Inflammatory macrophage (primary cell): ENCODE data around the gene CARMIL1.
A peak's percentile ranks its signal among the peaks of the same experiment; 100 is the strongest.

Source experiments
- DNase-seq, 2 donors: peaks; one replicate each; pipeline ENCODE4 v3.0.0-alpha.2; 2020 to 2022

Gene CARMIL1

DNA sequence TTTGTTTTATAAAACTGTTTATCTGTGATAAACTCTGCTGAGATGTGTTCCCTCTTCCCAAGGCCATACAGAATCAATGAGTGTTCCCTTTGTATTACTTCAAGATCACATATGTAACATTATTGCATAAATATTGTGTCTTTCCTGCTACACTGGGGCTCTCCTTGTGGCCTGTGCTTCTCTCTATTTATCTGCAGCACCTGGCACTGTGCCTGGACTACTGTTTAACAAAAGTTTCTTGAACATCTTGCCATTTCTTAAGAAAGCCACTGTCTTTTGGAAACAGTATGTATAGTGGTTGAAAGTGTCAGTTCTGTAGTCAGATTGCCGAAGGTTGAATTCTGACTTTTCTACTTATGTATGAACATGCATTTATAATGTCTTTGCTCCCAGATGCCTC is 203.8 kb downstream of the CARMIL1 start:
- DNase-seq: no peak

DNA sequence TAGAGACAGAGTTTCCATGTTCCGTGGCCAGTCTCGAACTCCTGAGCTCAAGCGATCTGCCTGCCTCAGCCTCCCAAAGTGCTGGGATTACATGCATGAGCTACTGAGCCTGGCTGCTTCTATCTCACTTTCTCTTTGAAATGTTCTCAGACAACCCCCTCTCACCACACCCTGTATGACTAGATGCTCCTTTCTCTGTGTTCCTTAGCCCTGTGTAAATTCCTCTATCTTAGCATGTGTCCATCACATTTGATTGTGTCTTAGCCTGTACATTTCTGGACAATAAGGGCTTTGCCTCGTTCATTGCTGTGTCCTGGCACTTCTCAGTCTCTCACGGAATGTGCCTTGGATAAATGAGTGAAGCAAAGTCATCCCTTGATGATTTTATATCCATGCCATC is 204.8 kb downstream of the CARMIL1 start:
- no peak for DNase-seq

GRCh38 chr6:25484900-25485299 is 205.7 kb downstream of the CARMIL1 start:
- no peak for DNase-seq

GRCh38 chr6:25485821-25486534 is 206.8 kb downstream of the CARMIL1 start:
- DNase-seq: no peak

GRCh38 chr6:25486550-25486949 is 207.4 kb downstream of the CARMIL1 start:
- DNase-seq: no peak

- DNase-seq: no peak
Observed at GRCh38 chr6:25487012-25487411, 207.8 kb downstream of the CARMIL1 start.

GRCh38 chr6:25488156-25488555 is 209.0 kb downstream of the CARMIL1 start:
- DNase-seq: no peak

GRCh38 chr6:25489399-25489798 is 210.2 kb downstream of the CARMIL1 start:
- no peak for DNase-seq

DNA sequence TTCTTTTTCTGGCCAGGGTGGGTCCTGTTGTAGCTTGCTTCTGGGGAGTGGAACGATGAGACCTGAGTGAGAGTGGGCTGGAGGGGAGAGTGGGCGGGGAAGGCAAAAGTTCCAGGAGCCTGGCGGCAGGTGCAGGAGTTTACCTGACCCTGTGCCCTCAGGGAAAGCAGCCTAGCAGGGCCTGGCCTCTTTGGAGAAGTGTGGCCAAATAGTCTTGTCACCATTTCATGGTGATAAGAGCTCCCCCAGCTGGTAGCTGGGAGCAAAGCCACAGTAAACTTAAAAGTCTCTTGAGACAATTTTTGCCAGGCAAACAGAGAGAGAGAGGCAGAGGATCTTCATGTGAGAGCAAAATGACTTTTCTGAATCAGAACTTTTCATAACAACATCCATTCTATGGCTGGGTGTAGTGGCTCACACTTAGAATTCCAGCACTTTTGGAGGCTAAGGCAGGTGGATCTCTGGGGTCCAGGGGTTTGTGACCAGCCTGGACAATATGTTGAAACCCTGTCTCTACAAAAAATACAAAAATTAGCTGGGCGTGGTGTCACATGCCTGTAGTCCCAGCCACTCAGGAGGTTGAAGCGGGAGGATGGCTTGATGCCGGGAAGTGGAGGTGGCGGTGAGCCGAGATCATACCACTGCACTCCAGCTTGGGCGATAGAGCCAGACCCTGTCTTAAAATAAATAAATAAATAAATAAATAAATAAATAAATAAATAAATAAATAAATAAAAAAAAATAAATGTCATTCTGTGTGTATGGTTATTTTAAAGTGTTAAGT is 211.0 kb downstream of the CARMIL1 start:
- peak; percentile 87 for DNase-seq

GRCh38 chr6:25492951-25493350 is 213.8 kb downstream of the CARMIL1 start:
- no peak for DNase-seq

DNA sequence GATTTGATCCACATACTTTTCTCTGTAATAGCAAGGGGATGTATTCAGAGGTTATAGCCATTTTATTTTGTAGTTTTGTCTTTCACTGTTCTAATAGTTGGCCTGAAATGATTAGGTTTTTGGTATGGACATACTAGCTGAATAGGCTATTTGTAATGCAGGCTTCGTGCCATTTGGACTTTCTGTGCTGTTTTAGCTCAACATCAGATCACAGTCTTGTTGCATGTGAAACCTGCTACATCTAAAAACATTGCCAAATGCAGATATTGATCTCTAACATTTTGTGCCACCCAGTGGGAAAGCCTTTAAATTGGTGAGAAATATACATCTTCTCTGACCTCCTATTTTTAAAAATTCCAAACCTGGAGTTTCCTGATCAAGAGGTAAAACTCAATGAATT is 215.3 kb downstream of the CARMIL1 start:
- no peak for DNase-seq

- peak; percentile 46 to 61 for DNase-seq
Observed at GRCh38 chr6:25497383-25498040, 218.3 kb downstream of the CARMIL1 start.

- DNase-seq: peak; percentile 12 to 58
Observed at GRCh38 chr6:25498505-25498904, 219.3 kb downstream of the CARMIL1 start.

DNA sequence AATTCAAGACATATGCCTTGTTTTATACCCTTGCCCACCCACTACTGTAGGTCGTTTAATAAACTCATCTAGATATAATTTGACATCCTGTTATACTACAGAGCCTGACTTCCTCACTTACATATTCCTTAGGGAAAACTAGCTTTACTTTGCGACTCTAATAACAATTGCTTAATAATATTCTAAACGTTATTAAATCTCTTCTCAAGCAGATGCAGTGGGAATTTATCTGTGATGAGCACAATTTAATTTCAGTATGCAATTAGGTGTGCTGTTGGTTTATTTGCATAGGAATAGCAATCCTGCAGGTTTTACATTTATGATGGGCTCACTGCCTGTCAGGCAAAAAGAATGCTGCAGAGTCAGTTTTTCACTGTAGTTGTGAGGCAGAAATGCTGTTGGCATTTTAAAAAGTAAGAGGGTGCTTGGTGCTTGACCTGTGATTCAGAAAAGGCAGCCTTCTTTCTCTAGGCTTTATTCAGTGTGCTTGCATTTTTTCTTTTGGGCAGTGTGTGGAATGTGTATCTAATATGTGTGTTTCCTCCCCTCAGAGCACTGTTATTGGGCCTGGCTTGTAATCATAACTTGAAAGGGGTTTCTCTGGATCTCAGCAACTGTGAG is 220.6 kb downstream of the CARMIL1 start:
- no peak for DNase-seq

- DNase-seq: no peak
Observed at GRCh38 chr6:25503686-25504085, 224.5 kb downstream of the CARMIL1 start.

GRCh38 chr6:25504661-25505060 is 225.5 kb downstream of the CARMIL1 start:
- DNase-seq: no peak

DNA sequence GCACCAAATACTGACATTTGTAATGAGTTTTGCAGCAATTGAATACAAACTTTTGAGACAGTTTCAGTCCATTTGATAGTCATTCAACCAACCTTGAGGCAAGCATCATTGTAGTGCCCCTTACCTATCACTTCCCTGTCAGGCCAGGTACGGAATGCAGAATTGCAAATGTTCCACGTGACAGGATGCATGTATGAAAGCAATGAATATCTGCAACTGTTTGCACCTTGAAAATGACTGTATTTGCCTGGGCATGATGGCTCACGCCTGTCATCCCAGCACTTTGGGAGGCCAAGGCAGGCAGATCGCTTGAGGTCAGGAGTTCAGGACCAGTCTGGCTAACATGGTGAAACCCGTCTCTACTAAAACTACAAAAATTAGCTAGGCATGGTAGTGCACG is 226.8 kb downstream of the CARMIL1 start:
- DNase-seq: no peak

- DNase-seq: no peak
Observed at GRCh38 chr6:25508051-25508450, 228.9 kb downstream of the CARMIL1 start.

DNA sequence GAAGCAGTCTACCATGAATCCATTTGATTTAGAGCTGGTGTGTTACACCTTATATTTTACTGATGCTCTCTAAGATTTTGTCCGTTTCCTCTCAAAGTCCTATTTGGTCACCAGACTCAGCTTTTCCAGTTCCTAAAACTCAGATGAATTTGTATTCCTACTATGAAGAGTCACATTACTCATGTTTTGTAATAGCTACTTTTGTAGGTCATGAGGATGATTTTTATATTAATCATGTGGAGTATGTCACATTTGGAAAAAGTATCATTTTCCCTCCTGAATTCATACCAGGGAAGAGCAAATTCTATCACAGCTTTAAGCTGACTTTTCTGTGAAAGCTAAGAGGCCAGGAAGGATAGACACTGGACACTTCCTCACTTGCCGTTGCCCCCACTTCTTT is 232.2 kb downstream of the CARMIL1 start:
- peak; percentile 18 to 25 for DNase-seq

GRCh38 chr6:25512560-25512959 is 233.4 kb downstream of the CARMIL1 start:
- DNase-seq: no peak

DNA sequence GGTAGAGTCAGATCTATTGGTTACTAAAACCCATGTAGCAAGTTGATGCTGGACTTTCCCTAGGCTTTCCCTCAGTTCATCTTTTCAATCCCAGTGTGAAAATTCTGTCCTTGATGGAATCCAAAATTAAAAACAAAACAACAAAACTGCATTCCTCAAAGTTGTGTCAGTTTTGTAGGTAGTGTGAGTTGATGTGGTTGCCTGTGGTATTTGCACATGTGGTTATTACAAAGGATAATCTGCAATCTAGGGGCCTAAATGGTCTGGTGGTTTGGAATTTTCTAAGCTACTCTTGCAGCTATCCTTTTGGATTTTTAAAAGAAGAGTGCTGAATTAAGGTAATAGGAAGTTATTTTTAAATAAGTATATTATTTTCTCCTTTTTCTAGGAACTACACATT is 240.7 kb downstream of the CARMIL1 start:
- no peak for DNase-seq

- DNase-seq: no peak
Observed at GRCh38 chr6:25524542-25524941, 245.4 kb downstream of the CARMIL1 start.

GRCh38 chr6:25525078-25525477 is 245.9 kb downstream of the CARMIL1 start:
- no peak for DNase-seq
